GM12865 (cell line): ENCODE data around the gene CRTAP.
"Not testable (repeated sequence)": the region's sequence is repeated elsewhere in the genome, so short reads cannot be mapped to it uniquely, and the experiment has no call there.

Source experiments
- DNase-seq: peaks from one replicate; pipeline ENCODE4 v3.0.0; 2010; ENCODE audit warnings: low read depth
- H3K4me3 ChIP-seq: 2 replicates; pipeline ENCODE4 v1.5.1; 2011; ENCODE audit warnings: mild to moderate bottlenecking, low read depth, low read length, control low read depth
- CTCF ChIP-seq: IDR thresholded peaks from 2 replicates; pipeline ENCODE4 v1.5.1; 2011; ENCODE audit warnings: low read length, control low read depth, low read depth, inconsistent platforms; ENCODE audit not compliant: insufficient read depth; ENCODE audit errors: missing control alignments

The CRTAP gene

DNA sequence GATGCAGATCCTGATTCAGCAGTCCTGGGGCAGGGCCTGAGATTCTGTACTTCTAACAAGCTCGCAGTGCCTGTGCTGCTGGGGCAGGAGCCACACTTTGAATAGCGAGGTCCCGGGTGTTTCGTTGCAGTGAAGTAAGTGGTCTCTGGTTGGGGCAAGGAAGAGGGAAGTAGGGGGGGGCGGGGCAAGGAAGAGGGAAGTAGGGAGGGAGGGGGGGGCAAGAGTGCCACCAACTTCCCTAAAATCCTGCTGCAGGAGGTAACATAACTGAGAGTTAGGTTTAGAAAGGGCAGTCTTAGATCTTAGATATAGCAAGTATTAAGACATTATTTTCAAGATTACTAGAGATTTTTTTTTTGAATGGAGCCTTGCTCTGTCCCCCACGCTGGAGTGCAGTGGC, 35.5 kb downstream of the CRTAP start:
- no peak for DNase-seq
- TF ChIP-seq CTCF: no peak
- H3K4me3 ChIP-seq: no peak overlapping the region

GRCh38 chr3:33152363-33153360, 38.8 kb downstream of the CRTAP start:
- no peak for TF ChIP-seq CTCF
- no peak overlapping the region for H3K4me3 ChIP-seq
- DNase-seq: no peak

DNA sequence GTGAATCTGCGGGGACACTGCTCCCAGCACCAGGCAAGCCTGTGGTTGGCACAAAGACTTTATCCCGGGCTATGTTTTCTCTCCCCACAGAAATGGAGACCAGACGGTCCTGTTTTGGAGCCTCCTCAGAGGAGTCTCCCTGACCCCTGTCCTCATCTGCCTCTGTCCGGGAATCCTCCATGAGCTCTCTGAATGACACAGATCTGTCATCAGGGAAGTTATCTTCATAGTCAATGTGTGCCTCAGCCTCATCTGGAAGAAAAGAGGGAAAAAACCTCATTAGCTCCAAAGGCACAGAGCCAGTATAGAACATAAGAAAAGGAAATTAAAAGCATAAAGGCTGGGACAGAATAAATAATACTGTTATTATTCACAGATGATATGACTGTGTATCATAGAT, 40.0 kb downstream of the CRTAP start:
- no peak for DNase-seq
- H3K4me3 ChIP-seq: no peak overlapping the region
- TF ChIP-seq CTCF: no peak

DNA sequence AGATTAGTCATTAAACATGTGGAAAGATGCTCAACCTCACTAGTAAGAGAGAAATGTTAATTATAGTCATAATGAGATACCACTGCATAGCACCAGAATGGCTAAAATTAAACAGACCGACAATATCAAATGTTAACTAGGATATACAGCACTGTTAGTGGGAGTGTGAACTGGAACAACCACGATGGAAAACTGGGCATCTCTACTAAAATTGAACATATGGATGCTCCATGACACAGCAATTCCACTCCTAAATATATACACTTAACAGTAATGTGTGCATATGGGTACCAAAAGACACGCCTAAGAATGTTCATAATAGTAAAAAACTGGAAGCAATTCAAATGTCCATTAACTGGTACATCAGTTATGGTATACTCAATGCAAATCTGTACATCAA, 41.5 kb downstream of the CRTAP start:
- TF ChIP-seq CTCF: no peak
- no peak overlapping the region for H3K4me3 ChIP-seq
- no peak for DNase-seq

- no peak for TF ChIP-seq CTCF
- H3K4me3 ChIP-seq: no peak overlapping the region
- DNase-seq: no peak
Observed at GRCh38 chr3:33159234-33159633, 45.4 kb downstream of the CRTAP start.

DNA sequence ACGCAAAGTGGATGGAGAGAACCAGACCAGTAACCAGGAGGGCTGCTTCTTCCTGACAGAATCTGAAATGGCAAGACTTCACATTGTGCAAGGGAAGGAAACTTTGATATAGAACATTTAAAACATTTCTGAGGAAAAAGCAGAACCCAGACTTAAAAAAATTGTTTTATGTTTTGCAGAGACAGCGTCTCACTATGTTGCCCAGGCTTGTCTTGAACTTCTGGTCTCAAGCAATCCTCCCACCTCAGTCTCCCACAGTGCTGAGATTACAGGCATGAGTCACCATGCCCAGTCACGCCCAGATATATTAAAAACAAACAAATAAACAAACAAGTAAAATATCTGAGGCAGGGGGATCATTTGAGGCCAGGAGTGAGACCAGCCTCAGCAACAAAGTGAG, 46.2 kb downstream of the CRTAP start:
- DNase-seq: no peak
- TF ChIP-seq CTCF: no peak
- no peak overlapping the region for H3K4me3 ChIP-seq

DNA sequence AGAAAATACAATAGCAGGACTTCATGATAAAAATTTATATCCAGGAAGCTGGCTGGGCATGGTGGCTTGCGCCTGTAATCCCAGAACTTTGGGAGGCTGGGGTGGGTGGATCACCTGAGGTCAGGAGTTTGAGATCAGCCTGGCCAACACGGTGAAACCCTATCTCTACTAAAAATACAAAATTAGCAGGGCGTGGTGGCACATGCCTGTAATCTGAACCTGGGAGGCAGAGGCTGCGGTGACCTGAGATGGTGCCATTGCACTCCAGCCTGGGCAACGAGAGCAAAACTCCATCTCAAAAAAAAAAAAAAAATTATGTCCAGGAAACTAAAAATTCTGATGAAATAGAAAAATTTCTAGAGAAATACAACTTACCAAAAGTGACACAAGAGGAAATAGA, 48.8 kb downstream of the CRTAP start:
- DNase-seq, H3K4me3 ChIP-seq: not testable (repeated sequence)
